ENCODE data around the gene CREG2. TPM values are rescaled to one million over a fixed set of nuclear protein-coding genes. Genes with fewer than 3 reads are reported as not detected.

The CREG2 gene
- total RNA-seq, 6 experiments from 2014 or later = 0.20 TPM; not detected in 5

- WGBS (ENCODE audit: insufficient coverage, low coverage, low lambda C conversion rate, missing lambda C conversion rate) = 53% methylated on average over 5 of the region's 5 CpGs
- TF ChIP-seq CTCF (IDR thresholded peaks at IDR 0.05) = no peak
- TF ChIP-seq POLR2A (IDR thresholded peaks at IDR 0.05) = no peak
Measured at GRCh38 chr2:101368376-101368775, 18.9 kb downstream of the CREG2 start.

GRCh38 chr2:101367508-101367907 is 19.8 kb downstream of the CREG2 start:
- TF ChIP-seq CTCF (IDR thresholded peaks at IDR 0.05) = no peak
- Histone ChIP-seq H3K9me3 (no peaks in the 10 kb centered on the region), H3K4me1 (no peaks in the 10 kb centered on the region), H3K27ac (no peak overlapping the region), H3K27me3 (no peaks in the 10 kb centered on the region), H3K4me3 (no peak overlapping the region), H3K36me3 (no peaks in the 10 kb centered on the region)
- ATAC-seq (no peak), DNase-seq (no peak)
- WGBS (ENCODE audit: insufficient coverage, low coverage, low lambda C conversion rate, missing lambda C conversion rate) = 80% methylated on average over 4 of the region's 5 CpGs
- intact Hi-C loops (cut with DNase I) = no loop called here

More at GRCh38 chr2:101368376-101368775, 18.9 kb downstream of the CREG2 start:
- no peak for ATAC-seq
- Histone ChIP-seq H3K27ac (no peak overlapping the region), H3K4me1 (no peaks in the 10 kb centered on the region), H3K4me3 (no peak overlapping the region), H3K36me3 (no peaks in the 10 kb centered on the region), H3K9me3 (no peaks in the 10 kb centered on the region), H3K27me3 (no peaks in the 10 kb centered on the region)
- DNase-seq = no peak
- intact Hi-C loops (cut with DNase I) = no loop called here

DNA sequence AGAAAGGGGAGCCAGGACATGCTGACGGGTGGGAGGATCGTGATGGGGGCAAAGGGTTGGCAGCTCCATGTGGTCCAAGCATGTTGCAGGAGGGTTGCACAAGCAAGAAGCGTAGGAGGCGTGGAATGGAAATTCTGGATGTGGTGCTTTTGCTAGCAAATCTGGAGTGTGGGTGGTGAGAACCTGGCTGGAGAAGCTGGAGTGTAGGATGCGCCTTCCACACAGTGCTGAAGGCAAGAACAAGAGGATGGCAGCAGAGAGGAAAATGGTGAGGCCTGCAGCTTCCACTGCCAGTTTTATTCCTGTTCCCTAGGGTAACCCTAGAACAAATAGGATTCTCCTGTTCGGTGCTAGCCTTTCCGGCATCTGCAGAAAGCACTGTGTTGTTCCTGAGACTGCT is 22.4 kb downstream of the CREG2 start:
- no peaks in the 10 kb centered on the region for H3K27me3 ChIP-seq
- 83% methylated on average over 5 of the region's 7 CpGs for WGBS (ENCODE audit: insufficient coverage, low coverage, low lambda C conversion rate, missing lambda C conversion rate)
- H3K27ac ChIP-seq = no peak overlapping the region
- H3K36me3 ChIP-seq = no peaks in the 10 kb centered on the region
- H3K9me3 ChIP-seq = no peaks in the 10 kb centered on the region
- intact Hi-C loops (cut with DNase I) = no loop called here
- no peak overlapping the region for H3K4me3 ChIP-seq
- no peak for DNase-seq
- H3K4me1 ChIP-seq = no peaks in the 10 kb centered on the region
- TF ChIP-seq CTCF (IDR thresholded peaks at IDR 0.05) (no peak), POLR2A (IDR thresholded peaks at IDR 0.05) (no peak)
- no peak for ATAC-seq

DNA sequence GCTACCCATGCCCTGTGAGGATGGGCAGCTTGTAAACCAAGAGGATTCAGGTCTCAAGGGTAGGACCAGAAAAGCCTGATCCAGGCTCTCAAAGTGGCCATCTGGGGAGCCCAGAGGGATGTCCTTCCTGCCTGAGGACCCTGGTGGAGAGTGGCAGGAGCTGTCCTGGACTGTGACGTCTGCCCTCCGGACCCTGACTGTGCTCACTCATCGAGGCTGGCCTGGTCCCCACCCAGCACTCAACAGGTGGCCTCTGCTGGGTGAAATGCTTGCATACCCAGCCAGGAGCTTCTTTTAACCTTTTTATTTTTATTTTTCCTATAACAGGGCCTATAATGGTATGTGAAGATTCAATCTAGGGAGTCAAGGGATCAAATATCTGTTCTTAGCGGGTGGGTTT is 24.5 kb downstream of the CREG2 start:
- no peaks in the 10 kb centered on the region for H3K27me3 ChIP-seq
- H3K4me1 ChIP-seq = no peaks in the 10 kb centered on the region
- no peaks in the 10 kb centered on the region for H3K9me3 ChIP-seq
- H3K4me3 ChIP-seq = no peak overlapping the region
- TF ChIP-seq POLR2A (IDR thresholded peaks at IDR 0.05) = no peak
- no peak for TF ChIP-seq CTCF (IDR thresholded peaks at IDR 0.05)
- no peaks in the 10 kb centered on the region for H3K36me3 ChIP-seq
- intact Hi-C loops (cut with DNase I) = no loop called here
- WGBS (ENCODE audit: insufficient coverage, low coverage, low lambda C conversion rate, missing lambda C conversion rate) = 75% methylated on average over 3 of the region's 4 CpGs
- DNase-seq (no peak), ATAC-seq (no peak)
- H3K27ac ChIP-seq = no peak overlapping the region

- intact Hi-C loops (cut with DNase I) = no loop called here
- ATAC-seq = no peak
- Histone ChIP-seq H3K27me3 (no peaks in the 10 kb centered on the region), H3K4me1 (no peaks in the 10 kb centered on the region), H3K36me3 (no peaks in the 10 kb centered on the region), H3K9me3 (no peaks in the 10 kb centered on the region), H3K4me3 (no peak overlapping the region), H3K27ac (no peak overlapping the region)
- DNase-seq = no peak
- WGBS (ENCODE audit: insufficient coverage, low coverage, low lambda C conversion rate, missing lambda C conversion rate) = 66% methylated on average over 2 of the region's 3 CpGs
- no peak for TF ChIP-seq POLR2A (IDR thresholded peaks at IDR 0.05)
Measured at GRCh38 chr2:101362316-101362715, 25.0 kb downstream of the CREG2 start.
